ENCODE data around the gene DDA1. TPM values are rescaled to one million over a fixed set of nuclear protein-coding genes. Genes with fewer than 3 reads are reported as not detected.

The DDA1 gene
- total and polyA plus RNA-seq, 9 of the 15 experiments (the other 6 are each of a cell fraction or from before 2014, with no cell fraction given): 1.4 to 83.8 (median 33.8) TPM

DNA sequence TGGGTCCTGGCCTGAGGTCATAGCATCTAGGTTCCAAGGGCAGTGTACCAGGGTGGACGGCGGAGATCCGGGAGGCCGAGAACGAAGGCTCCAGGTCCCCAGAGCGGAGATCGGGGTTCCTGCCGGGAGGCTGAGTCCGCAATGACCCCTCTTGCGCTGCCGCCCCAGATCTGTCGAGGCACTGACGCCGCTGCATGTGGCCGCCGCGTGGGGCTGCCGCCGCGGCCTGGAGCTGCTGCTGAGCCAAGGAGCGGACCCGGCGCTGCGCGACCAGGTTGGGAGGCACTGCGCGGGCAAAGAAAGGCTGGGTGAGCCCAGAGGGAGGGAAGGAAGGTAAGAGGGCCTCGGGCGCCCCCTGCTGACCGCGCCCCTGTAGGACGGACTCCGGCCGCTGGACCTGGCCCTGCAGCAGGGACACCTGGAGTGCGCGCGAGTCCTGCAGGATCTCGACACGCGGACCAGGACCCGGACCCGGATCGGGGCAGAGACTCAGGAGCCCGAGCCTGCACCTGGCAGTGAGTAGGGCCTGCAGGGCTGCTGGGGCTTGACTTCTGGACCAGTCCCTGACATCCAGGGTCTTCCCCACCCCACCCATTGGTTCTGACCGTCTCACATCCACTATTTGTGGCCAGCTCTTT is 26.8 kb upstream of the DDA1 start (continued):
- no peak for TF ChIP-seq TEAD1 (CRISPR knock-in tag; IDR thresholded peaks at IDR 0.05)
- TF ChIP-seq ZNF253 (CRISPR knock-in tag; conservative IDR thresholded peaks at IDR 0.05): no peak
- TF ChIP-seq, protein P1, sequence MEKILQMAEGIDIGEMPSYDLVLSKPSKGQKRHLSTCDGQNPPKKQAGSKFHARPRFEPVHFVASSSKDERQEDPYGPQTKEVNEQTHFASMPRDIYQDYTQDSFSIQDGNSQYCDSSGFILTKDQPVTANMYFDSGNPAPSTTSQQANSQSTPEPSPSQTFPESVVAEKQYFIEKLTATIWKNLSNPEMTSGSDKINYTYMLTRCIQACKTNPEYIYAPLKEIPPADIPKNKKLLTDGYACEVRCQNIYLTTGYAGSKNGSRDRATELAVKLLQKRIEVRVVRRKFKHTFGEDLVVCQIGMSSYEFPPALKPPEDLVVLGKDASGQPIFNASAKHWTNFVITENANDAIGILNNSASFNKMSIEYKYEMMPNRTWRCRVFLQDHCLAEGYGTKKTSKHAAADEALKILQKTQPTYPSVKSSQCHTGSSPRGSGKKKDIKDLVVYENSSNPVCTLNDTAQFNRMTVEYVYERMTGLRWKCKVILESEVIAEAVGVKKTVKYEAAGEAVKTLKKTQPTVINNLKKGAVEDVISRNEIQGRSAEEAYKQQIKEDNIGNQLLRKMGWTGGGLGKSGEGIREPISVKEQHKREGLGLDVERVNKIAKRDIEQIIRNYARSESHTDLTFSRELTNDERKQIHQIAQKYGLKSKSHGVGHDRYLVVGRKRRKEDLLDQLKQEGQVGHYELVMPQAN (IDR thresholded peaks at IDR 0.05; ENCODE audit: borderline replicate concordance): no peak
- no peak for TF ChIP-seq NR2C2 (CRISPR knock-in tag; IDR thresholded peaks at IDR 0.05)
- TF ChIP-seq NR2C2 (tag; IDR thresholded peaks at IDR 0.05): no peak
- TF ChIP-seq BCOR (IDR thresholded peaks at IDR 0.05): peak; percentile 64
- TF ChIP-seq ZNF764 (CRISPR knock-in tag; IDR thresholded peaks at IDR 0.05; ENCODE audit: low read depth): no peak
- TF ChIP-seq, protein P2, sequence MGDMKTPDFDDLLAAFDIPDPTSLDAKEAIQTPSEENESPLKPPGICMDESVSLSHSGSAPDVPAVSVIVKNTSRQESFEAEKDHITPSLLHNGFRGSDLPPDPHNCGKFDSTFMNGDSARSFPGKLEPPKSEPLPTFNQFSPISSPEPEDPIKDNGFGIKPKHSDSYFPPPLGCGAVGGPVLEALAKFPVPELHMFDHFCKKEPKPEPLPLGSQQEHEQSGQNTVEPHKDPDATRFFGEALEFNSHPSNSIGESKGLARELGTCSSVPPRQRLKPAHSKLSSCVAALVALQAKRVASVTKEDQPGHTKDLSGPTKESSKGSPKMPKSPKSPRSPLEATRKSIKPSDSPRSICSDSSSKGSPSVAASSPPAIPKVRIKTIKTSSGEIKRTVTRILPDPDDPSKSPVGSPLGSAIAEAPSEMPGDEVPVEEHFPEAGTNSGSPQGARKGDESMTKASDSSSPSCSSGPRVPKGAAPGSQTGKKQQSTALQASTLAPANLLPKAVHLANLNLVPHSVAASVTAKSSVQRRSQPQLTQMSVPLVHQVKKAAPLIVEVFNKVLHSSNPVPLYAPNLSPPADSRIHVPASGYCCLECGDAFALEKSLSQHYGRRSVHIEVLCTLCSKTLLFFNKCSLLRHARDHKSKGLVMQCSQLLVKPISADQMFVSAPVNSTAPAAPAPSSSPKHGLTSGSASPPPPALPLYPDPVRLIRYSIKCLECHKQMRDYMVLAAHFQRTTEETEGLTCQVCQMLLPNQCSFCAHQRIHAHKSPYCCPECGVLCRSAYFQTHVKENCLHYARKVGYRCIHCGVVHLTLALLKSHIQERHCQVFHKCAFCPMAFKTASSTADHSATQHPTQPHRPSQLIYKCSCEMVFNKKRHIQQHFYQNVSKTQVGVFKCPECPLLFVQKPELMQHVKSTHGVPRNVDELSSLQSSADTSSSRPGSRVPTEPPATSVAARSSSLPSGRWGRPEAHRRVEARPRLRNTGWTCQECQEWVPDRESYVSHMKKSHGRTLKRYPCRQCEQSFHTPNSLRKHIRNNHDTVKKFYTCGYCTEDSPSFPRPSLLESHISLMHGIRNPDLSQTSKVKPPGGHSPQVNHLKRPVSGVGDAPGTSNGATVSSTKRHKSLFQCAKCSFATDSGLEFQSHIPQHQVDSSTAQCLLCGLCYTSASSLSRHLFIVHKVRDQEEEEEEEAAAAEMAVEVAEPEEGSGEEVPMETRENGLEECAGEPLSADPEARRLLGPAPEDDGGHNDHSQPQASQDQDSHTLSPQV (IDR thresholded peaks at IDR 0.05): peak; percentile 52
- TF ChIP-seq ZNF551 (CRISPR knock-in tag; IDR thresholded peaks at IDR 0.05): no peak
- TF ChIP-seq, protein P3, sequence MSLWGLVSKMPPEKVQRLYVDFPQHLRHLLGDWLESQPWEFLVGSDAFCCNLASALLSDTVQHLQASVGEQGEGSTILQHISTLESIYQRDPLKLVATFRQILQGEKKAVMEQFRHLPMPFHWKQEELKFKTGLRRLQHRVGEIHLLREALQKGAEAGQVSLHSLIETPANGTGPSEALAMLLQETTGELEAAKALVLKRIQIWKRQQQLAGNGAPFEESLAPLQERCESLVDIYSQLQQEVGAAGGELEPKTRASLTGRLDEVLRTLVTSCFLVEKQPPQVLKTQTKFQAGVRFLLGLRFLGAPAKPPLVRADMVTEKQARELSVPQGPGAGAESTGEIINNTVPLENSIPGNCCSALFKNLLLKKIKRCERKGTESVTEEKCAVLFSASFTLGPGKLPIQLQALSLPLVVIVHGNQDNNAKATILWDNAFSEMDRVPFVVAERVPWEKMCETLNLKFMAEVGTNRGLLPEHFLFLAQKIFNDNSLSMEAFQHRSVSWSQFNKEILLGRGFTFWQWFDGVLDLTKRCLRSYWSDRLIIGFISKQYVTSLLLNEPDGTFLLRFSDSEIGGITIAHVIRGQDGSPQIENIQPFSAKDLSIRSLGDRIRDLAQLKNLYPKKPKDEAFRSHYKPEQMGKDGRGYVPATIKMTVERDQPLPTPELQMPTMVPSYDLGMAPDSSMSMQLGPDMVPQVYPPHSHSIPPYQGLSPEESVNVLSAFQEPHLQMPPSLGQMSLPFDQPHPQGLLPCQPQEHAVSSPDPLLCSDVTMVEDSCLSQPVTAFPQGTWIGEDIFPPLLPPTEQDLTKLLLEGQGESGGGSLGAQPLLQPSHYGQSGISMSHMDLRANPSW (CRISPR knock-in tag; IDR thresholded peaks at IDR 0.05): 0 out of 2 replicates have a peak, but pooled peaks have one; percentile 62
- 0 out of 2 replicates have a peak, but pooled peaks have one; percentile 44 for TF ChIP-seq SMAD4 (CRISPR knock-in tag; conservative IDR thresholded peaks at IDR 0.05)
- peak; percentile 36 for TF ChIP-seq CCNT2 (IDR thresholded peaks at IDR 0.05; ENCODE audit: borderline replicate concordance, extremely low read depth, insufficient read length, low read depth, low read length)
- 0 out of 2 replicates have a peak, but pooled peaks have one; percentile 14 for TF ChIP-seq KLF16 (IDR thresholded peaks at IDR 0.05)
- peak; percentile 50 for TF ChIP-seq CREM (IDR thresholded peaks at IDR 0.05; ENCODE audit: low read depth)

Measured in K562 (cell line).